Heart left ventricle (tissue), 16 donors: ENCODE measurements around the gene RAD50. TPM values are rescaled to one million over a fixed set of nuclear protein-coding genes. Genes with fewer than 3 reads are reported as not detected.

Experiments
- ATAC-seq, 4 donors: fragments of 200-7000 bp; cut with Tn5 transposase; one replicate each; pipeline ENCODE4 v1.9.1; 2020 to 2022; ENCODE audit warnings: moderate library complexity in 4 of 4, mild to moderate bottlenecking in 3 of 4, moderate number of reproducible peaks in 1 of 4
- DNase-seq, 5 donors: peaks; one replicate each; pipeline ENCODE4 v3.0.0-alpha.2; 2020
- H3K27ac ChIP-seq, 12 donors: fragments of 200-600 bp; sonication (generic) in 4 of 12; one replicate each; pipeline versions ENCODE4 v1.5.0 to v1.8.0; 2016 to 2022; ENCODE audit warnings: mild to moderate bottlenecking in 2 of 12
- H3K27me3 ChIP-seq, 9 donors: fragments of 200-600 bp; sonication (generic) in 2 of 9; one replicate each; pipeline versions ENCODE4 v1.5.1 to v1.8.0; 2016 to 2022; ENCODE audit warnings: mild to moderate bottlenecking in 3 of 9
- H3K36me3 ChIP-seq, 9 donors: fragments of 200-600 bp; sonication (generic) in 2 of 9; one replicate each; pipeline versions ENCODE4 v1.5.0 to v1.8.0; 2018 to 2022; ENCODE audit warnings: mild to moderate bottlenecking in 2 of 9
- H3K4me1 ChIP-seq, 12 donors: fragments of 200-600 bp; sonication (generic) in 4 of 12; one replicate each; pipeline versions ENCODE4 v1.5.0 to v1.8.0; 2016 to 2022; ENCODE audit warnings: mild to moderate bottlenecking in 3 of 12
- H3K4me3 ChIP-seq, 12 donors: fragments of 200-600 bp; sonication (generic) in 4 of 12; one replicate each; pipeline versions ENCODE4 v1.5.0 to v1.8.0; 2017 to 2022; ENCODE audit warnings: mild to moderate bottlenecking in 9 of 12, moderate library complexity in 4 of 12
- H3K9me3 ChIP-seq, 12 donors: fragments of 200-600 bp; sonication (generic) in 4 of 12; one replicate each; pipeline versions ENCODE4 v1.5.0 to v1.8.0; 2016 to 2022; ENCODE audit warnings: mild to moderate bottlenecking in 1 of 12
- CTCF ChIP-seq, 12 donors: fragments of 200-600 bp; sonication (generic) in 4 of 12; IDR thresholded peaks; one replicate each; pipeline versions ENCODE4 v1.5.0 to v1.8.0; 2018 to 2022; ENCODE audit warnings: antibody characterized with exemption in 12 of 12, mild to moderate bottlenecking in 5 of 12
- POLR2A ChIP-seq, 2 donors: fragments of 450-650 bp; IDR thresholded peaks; one replicate each; pipeline ENCODE4 v1.6.1; 2017; ENCODE audit warnings: antibody characterized with exemption in 2 of 2, mild to moderate bottlenecking in 2 of 2, moderate library complexity in 2 of 2
- WGBS, 4 donors: extraction: QIAGEN DNeasy Blood & Tissue Kit in 2 of 4; methylation state at CpG; one replicate each; pipeline versions ENCODE4 v1.1.5 to v1.1.7; 2013 to 2018; 5-methylcytosine and 5-hydroxymethylcytosine counted together
- intact Hi-C, 10 donors: fragments of 100-400 bp; cut with DNase I; formaldehyde crosslinking; loops; one replicate each; pipeline versions ENCODE4 v1.11.1 to v1.14.2; 2022
- polyA plus RNA-seq, 2 donors: library from polyadenylated mRNA; stranded (reverse); fragments of 200-250 nt; gene quantifications; one replicate each; pipeline ENCODE4 v1.2.3, GENCODE V29; 2013
- total RNA-seq, 9 donors: library from RNA; depleted of rRNA in 2 of 9; stranded (reverse); fragments of >200 nt in 2 of 9; fragmentation: NEBNext Ultra II Directional in 3 of 9; extraction: Animal tissue kit (Norgen Biotek cat#: 25700) in 3 of 9; gene quantifications; one replicate each; pipeline versions ENCODE4 v1.1.0 to v1.2.4, GENCODE V29; 2016 to 2023
- donor health status: ischemic (EF 13 %, LVEDD 7.1; RV severe dilation, severe dysfunction).
- donor health status: healthy with polysubstance abuse.
- donor health status: DM: no; HTN: yes; CAD: no.
- donor health status: DM: no; HTN: no; CAD: no.
- donor health status: ischemic (EF 25% LVEDD 6.9; RV normal size, moderate dysfunction).
- donor health status: ischemic (EF 25% LVEDD 5.7; RV mildly dilated, moderate dysfunction).
- donor health status: healthy.
- donor health status: DM: yes; HTN: yes; CAD: no.
- donor health status: ischemic (EF 35%, LVEDD 5.7; RV mildly dilated, moderate dysfunction).
- donor health status: nonischemic (EF 11% LVEDD 7.7; RV severe dilation, severe dysfunction).
- donor health status: DM: yes; HTN: yes; CAD: no.
- donor health status: PGD.
- donor health status: ischemic (EF 29% LVEDD 5.4; RV normal size, mild dysfunction).
- donor health status: nonischemic (EF 23%, LVEDD 6.1; RV moderate dilation, normal function).

Gene RAD50
- total and polyA plus RNA-seq, 11 donors: 9.3 to 41.8 (median 32.1) TPM

DNA sequence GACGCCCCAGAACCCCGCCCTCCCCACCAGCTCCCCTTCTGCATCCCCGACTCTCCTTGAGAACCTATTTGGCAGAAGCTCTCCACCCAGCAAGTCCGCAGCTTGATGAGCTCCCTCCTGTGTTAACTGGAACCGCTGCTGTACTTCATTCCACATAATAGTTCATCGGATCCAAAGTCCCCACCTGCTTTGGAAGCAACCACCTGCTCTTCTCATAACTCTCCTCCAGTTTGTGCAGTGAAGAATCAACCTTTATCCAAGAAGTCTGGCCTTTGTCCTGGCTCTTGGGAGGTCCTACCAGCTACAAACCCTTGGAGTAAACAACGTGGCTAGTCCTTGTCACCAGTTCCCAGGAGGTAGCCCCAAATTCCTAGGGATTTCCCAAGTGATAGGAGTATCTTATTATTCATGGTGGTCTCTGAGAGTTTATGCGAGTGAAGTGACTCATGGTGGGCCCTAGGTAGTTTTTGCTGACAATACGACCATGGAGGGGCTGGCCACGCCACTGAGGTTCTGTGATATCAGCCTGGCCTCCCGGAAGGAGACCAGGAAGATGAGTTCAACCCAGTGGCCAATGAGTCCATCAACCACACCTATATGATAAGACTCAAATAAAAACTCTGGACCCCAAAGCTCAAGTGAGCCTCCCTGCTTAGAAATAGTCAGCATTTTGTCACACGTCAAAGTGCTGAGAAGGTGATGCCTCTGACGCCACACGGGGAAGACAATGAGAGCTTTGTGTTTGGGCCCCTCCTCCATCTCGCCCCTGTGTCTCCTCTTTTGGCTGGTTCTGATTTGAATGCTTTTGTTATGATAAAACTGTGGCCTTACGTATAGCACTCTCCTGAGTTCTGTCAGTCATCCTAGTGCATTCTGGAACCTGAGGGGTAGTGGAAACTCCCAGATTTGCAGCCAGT is 113.4 kb downstream of the RAD50 start:
- no peak for DNase-seq
- WGBS, 4 donors: 80 to 82% (median 80%) methylated on average over 15 to 16 of the region's 16 CpGs
- intact Hi-C loops: no loop called here
- Histone ChIP-seq H3K9me3 (no peaks in the 10 kb centered on the region), H3K4me3 (no peak overlapping the region), H3K36me3 (no peaks in the 10 kb centered on the region), H3K4me1 (peaks cover 0 to 13% (median 0%) of the 10 kb centered on the region in 12 donors), H3K27ac (no peak overlapping the region), H3K27me3 (peaks cover 0 to 4% (median 0%) of the 10 kb centered on the region in 9 donors)
- TF ChIP-seq POLR2A (IDR thresholded peaks at IDR 0.05) (no peak), CTCF (IDR thresholded peaks at IDR 0.05) (no peak)
- no peak for ATAC-seq

GRCh38 chr5:132671000-132671399 is 114.2 kb downstream of the RAD50 start:
- ATAC-seq (no peak), DNase-seq (no peak)
- H3K36me3 ChIP-seq: no peaks in the 10 kb centered on the region
- H3K4me3 ChIP-seq: no peak overlapping the region
- 96 to 99% (median 97%) methylated on average over 3 of the region's 3 CpGs for WGBS, 4 donors
- TF ChIP-seq CTCF (IDR thresholded peaks at IDR 0.05): no peak
- no peak for TF ChIP-seq POLR2A (IDR thresholded peaks at IDR 0.05)
- H3K9me3 ChIP-seq: no peaks in the 10 kb centered on the region
- H3K27ac ChIP-seq: no peak overlapping the region
- intact Hi-C loops: no loop called here
- H3K27me3 ChIP-seq: peaks cover 0 to 4% (median 0%) of the 10 kb centered on the region in 9 donors
- H3K4me1 ChIP-seq: peaks cover 0 to 13% (median 0%) of the 10 kb centered on the region in 12 donors

DNA sequence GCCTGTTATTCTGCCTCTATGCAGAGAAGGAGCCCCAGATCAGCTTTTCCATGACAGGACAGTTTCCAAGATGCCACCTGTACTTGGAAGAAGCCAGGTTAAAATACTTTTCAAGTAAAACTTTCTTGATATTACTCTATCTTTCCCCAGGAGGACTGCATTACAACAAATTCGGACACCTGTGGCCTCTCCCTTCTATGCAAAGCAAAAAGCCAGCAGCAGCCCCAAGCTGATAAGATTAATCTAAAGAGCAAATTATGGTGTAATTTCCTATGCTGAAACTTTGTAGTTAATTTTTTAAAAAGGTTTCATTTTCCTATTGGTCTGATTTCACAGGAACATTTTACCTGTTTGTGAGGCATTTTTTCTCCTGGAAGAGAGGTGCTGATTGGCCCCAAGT is 116.7 kb downstream of the RAD50 start:
- no peak overlapping the region for H3K27ac ChIP-seq
- 82 to 90% (median 86%) methylated on average over 1 of the region's 1 CpG for WGBS, 4 donors

More for the DNA sequence above, 116.7 kb downstream of the RAD50 start:
- H3K36me3 ChIP-seq: no peaks in the 10 kb centered on the region
- intact Hi-C loops: no loop called here
- H3K27me3 ChIP-seq: no peaks in the 10 kb centered on the region
- DNase-seq: no peak
- peaks cover 0 to 13% (median 0%) of the 10 kb centered on the region in 12 donors for H3K4me1 ChIP-seq
- TF ChIP-seq POLR2A (IDR thresholded peaks at IDR 0.05) (no peak), CTCF (IDR thresholded peaks at IDR 0.05) (no peak)
- no peaks in the 10 kb centered on the region for H3K9me3 ChIP-seq
- ATAC-seq: no peak
- H3K4me3 ChIP-seq: no peak overlapping the region
